GM21390 (cell line): ENCODE results near the gene MPP2.
"Not testable (repeated sequence)": the region's sequence is repeated elsewhere in the genome, so short reads cannot be mapped to it uniquely, and the experiment has no call there.

Experiments used
- ATAC-seq: cut with Tn5 transposase; IDR thresholded peaks from one replicate; pipeline ENCODE4 v1.9.1; 2021; ENCODE audit not compliant: unreplicated experiment

The MPP2 gene

GRCh38 chr17:43905400-43905984 lies 1.8 kb downstream of the MPP2 start:
- no peak for ATAC-seq

DNA sequence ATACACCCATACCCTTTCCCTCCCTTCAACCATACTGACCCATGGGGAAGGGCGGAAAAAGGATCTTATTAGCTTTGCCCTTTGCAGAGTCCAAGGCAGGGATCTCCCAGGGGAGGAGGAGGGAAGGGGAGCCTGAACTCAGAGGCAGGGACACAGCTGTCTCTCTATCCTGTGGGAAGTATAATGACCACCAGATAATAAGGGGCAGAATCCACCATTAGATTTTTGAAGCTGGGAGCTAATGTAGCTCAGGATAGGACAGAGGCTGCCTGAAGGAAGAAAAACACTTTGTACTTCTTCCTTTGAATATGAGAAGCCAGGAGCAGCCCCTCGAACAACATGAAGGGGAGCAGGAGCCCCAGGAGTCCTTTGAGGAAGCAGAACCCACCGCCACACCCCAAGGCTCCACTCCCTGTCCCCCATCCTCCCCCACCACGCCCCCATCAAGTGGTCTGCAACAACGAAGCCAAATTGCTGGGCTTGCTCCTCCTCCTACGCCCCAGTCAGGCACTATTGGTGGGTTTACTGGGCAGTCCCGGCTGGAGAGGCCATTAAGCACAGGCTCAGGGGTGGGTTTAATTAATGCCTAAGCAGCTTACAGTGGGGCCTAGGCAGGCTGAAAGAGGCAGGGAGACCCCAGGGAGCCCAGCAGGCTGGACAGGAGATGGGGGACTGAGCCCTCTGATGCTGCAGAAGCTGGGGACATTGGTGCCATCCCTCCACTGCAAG lies 5.3 kb downstream of the MPP2 start:
- ATAC-seq = no peak

DNA sequence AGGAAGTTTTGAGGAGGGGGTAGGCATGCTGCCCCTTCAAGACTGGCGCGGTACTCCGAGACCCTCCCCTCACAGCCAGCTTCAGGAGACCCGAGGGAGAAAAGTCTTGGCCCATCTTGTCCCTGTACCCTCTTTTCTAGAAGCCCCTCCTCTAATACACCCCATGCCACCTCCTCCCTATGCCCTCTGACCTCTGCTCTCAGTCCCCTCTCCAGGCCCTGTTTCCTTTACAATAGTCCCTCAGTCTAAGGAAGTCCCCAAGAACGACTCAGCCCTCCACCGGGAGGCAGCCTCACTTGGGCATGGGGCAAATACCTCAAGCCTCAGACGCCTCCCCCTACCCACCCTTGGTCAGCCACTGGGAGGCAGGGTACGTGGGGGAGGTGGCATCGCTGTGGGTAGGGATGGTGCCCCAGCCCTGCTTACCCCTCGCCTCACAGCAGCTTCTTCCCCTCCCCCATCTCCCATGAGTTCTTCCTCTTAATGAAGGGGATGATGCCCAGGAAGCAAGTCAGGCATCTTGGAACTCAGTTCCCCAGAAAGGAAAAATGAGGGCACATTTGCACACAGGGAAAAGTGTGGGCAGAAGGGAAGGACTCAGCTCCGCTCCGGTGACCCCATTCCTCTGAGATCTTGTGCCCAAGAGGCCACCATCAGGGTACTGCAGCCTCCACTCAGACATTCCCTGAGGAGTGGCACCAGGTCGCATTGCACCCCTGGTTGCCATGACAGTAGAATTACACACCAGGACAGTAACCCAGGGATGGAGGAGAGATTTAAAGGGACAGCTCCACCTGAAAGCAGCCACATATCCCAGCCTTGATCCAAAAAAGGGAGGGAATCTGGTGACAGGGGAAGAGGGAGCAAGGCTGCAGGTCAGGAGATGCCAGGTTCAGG lies 6.2 kb downstream of the MPP2 start:
- ATAC-seq = no peak

GRCh38 chr17:43900183-43900857 lies 7.0 kb downstream of the MPP2 start:
- no peak for ATAC-seq

- no peak for ATAC-seq
These were observed 8.9 kb downstream of the MPP2 start for GRCh38 chr17:43898446-43898845.

- no peak for ATAC-seq
These were observed 9.5 kb downstream of the MPP2 start for GRCh38 chr17:43897831-43898230.

DNA sequence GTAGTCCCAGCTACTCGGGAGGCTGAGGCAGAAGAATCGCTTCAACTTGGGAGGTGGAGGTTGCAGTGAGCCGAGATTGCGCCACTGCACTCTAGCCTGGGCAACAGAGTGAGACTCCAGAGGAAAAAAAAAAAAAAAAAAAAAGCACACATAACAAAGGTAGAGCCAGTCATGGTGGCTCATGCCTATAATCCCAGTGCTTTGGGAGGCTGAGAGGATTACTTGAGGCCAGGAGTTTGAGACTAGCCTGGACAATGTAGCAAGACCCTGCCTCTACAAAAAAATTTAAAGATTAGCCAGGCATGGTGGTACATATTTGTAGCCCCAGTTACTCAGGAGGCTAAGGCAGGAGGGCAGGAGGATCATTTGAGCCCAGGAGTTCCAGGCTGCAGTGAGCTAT lies 12.8 kb downstream of the MPP2 start:
- ATAC-seq = not testable (repeated sequence)

DNA sequence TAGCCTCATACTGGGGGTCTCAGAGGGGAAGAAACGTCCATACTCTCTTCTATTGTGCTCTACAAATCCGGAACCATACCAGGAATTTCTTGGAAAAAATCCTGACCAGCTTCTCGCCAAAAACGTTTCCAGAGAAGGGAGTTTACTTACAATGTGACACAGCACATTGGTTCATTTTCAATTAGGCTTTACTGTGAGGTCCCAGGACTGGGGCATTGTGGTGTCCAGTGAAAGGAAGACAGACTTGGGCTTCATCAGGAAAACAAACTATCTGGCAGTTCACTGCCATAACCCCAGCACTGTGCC lies 14.7 kb downstream of the MPP2 start:
- no peak for ATAC-seq

GRCh38 chr17:43891851-43892646 lies 15.3 kb downstream of the MPP2 start:
- no peak for ATAC-seq

DNA sequence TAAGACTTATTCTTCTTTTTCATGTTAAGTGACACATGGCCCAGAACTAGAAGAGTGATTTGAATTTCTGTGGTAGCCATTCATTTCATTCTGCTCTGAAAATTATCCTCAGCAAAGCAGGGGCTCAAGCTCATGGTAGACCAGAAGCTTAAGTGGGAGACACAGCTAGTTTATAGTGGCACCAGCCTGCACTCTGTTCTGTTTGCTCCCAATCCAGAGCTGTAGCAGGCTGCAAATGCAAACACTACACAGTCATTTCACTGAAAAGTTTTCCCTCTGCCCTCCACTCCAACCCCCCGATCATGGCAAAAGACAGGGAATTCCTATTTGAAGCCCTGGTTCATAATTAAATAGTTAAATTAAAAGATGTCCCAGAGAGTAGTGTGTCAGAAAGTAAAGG lies 17.1 kb downstream of the MPP2 start:
- no peak for ATAC-seq

- ATAC-seq = no peak
These were observed 18.8 kb downstream of the MPP2 start for GRCh38 chr17:43888548-43888947.

- ATAC-seq = no peak
These were observed 24.4 kb downstream of the MPP2 start for GRCh38 chr17:43882761-43883415.

GRCh38 chr17:43881758-43882505 lies 25.4 kb downstream of the MPP2 start:
- ATAC-seq = no peak

DNA sequence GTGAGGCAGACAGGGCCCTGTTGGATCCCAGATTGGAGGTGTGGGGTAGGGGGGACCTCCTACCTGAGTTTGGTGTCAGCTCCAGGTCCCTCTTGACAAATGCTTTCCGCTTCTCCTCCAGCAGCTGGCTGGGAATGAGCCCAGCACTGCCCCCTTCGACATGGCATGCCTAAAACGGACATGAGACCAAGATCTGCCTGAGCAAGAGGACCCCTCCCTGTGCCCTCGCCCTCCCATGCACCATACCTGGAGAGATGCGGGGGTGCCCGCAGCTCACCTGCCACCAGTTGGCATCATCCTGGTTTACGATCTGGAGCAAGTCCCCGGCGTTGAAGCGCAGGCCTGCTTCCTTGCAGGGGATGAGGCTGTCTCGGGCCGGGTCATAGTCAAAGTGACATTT lies 26.2 kb downstream of the MPP2 start:
- ATAC-seq = no peak

DNA sequence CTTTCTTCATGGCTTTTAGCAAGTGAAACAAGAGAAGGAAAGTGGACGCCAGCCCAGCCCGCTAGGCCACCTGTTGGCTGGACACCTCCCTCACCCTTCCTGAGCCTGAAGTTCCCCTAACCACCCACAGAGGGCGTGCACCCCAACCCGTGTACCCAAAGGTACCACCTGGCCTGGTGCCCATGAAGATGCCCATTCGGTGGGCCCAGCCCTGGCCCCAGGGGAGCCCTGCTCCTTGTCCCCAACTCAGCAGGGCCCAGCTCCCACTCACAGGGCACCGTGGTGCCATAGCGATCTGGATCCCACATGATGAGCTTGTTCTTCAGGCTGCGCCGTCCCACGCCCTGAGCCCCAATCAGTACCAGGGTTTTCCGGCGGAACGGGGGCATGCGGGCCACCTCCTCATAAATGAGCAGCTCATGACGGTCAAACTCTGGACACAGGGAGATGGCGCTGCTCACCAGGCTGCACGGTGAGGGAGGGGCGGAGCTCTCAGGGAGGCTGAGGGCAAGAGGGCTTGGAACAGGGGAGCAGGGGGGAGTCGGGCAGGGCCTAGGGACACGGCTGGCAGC lies 26.8 kb downstream of the MPP2 start:
- no peak for ATAC-seq

DNA sequence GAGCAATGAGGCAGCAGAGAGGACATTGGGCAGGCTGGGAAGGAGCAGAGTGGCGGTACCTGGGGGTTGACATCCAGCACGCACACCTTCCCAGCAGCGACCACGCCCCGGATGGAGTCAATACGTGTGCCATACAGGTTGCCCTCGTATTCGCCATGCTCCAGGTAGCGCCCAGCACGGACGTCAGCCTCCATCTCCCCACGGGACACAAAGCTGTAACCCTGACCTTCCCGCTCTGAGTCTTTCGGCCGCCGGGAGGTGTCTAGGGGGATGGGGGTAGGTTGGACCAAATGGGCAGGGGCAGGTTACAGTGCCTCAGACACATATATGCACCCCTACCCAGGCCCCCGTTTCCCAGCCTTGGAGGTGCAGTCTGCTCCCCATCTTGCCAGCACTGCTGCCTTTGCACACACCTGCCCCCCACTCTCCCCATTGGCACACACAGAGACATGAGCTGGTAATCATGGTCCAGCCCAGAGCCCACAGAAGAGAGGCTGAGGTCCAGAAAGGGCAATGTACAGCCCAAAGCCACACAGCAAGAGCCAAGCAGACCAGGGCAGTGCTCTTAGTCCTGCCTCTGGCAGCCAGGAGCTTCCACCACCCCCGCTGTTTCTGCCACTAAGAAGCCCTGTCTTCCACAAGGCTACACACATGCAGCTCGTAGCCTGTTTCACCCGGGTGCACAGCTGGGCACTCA lies 27.5 kb downstream of the MPP2 start:
- ATAC-seq = no peak

GRCh38 chr17:43878260-43879175 lies 28.8 kb downstream of the MPP2 start:
- no peak for ATAC-seq
